Measurements from ENCODE around the gene SPAG6. TPM values are rescaled to one million over a fixed set of nuclear protein-coding genes. Genes with fewer than 3 reads are reported as not detected.

Gene SPAG6
- total and polyA plus RNA-seq, 2 of the 8 experiments (the other 6 are each of a cell fraction or from before 2014, with no cell fraction given): 0.14 TPM; not detected in 1

- CTCF ChIA-PET (ENCODE audit: partially characterized antibody): interaction anchor here (1.1 kb wide), 1 partner anchor 527 kb away, joined by 3 read pairs; no protein-coding TSS in a partner anchor
These were observed 113.2 kb downstream of the SPAG6 start for GRCh38 chr10:22458272-22459038.

More at GRCh38 chr10:22458272-22459038, 113.2 kb downstream of the SPAG6 start:
- FAIRE-seq (no peak), DNase-seq (ENCODE audit: low read depth in 1 of 2, low spot score in 2 of 2) (no peak)
- Histone ChIP-seq H2BK12ac (ENCODE audit: low read depth, low read length) (no peak overlapping the region), H4K20me1 (replicated peaks in 1 of 2; ENCODE audit: control insufficient read depth in 1 of 2, insufficient read depth in 2 of 2, low read length in 2 of 2) (no peaks in the 10 kb centered on the region), H3K23ac (ENCODE audit: insufficient read length) (no peak overlapping the region), H3K4me3 (ENCODE audit: extremely low read depth in 1 of 4, insufficient read depth in 2 of 4, low read depth in 3 of 4, low read length in 4 of 4) (no peak overlapping the region), H3K4me1 (replicated peaks in 1 of 4; ENCODE audit: control insufficient read depth in 3 of 4, insufficient read depth in 4 of 4, low read length in 3 of 4) (no peaks in the 10 kb centered on the region), H3K9ac (replicated peaks in 1 of 4; ENCODE audit: extremely low read depth in 1 of 4, low read depth in 3 of 4, low read length in 3 of 4) (no peak overlapping the region), H3K4ac (replicated peaks; ENCODE audit: insufficient read length, low read depth, low read length) (no peak overlapping the region), H3K27me3 (replicated peaks in 1 of 4; ENCODE audit: control insufficient read depth in 3 of 4, extremely low read depth in 1 of 4, insufficient read depth in 3 of 4, low read length in 3 of 4) (no peaks in the 10 kb centered on the region), H3K79me1 (ENCODE audit: low read depth, low read length) (no peaks in the 10 kb centered on the region), H3K56ac (replicated peaks; ENCODE audit: insufficient read length, low read depth, low read length) (no peak overlapping the region), H3K14ac (ENCODE audit: insufficient read length) (no peak overlapping the region), H2BK20ac (ENCODE audit: low read length) (no peak overlapping the region), H2BK5ac (ENCODE audit: low read depth, low read length) (no peak overlapping the region), H3K9me3 (ENCODE audit: insufficient read depth in 2 of 2, low read depth in 1 of 2, low read length in 1 of 2) (no peaks in the 10 kb centered on the region), H3K79me2 (ENCODE audit: control insufficient read depth in 1 of 2, insufficient read depth in 2 of 2, low read length in 2 of 2) (no peaks in the 10 kb centered on the region), H3K18ac (ENCODE audit: extremely low read depth, low read length) (no peak overlapping the region), H2AK5ac (ENCODE audit: low read depth, low read length) (no peak overlapping the region), H4K5ac (ENCODE audit: insufficient read length, low read depth, low read length) (no peak overlapping the region), H4K91ac (replicated peaks; ENCODE audit: insufficient read length, low read length) (no peak overlapping the region), H4K8ac (ENCODE audit: extremely low read depth, insufficient read depth, low read length) (no peak overlapping the region), H2BK120ac (replicated peaks; ENCODE audit: low read depth, low read length) (no peak overlapping the region), H2AFZ (ENCODE audit: low read length) (no peak overlapping the region), H3K4me2 (ENCODE audit: insufficient read depth in 1 of 2, low read depth in 2 of 2, low read length in 2 of 2) (no peak overlapping the region), H2BK15ac (ENCODE audit: low read length) (no peak overlapping the region), H3K36me3 (ENCODE audit: control insufficient read depth in 2 of 4, insufficient read depth in 4 of 4, low read length in 3 of 4) (no peaks in the 10 kb centered on the region), H3K27ac (ENCODE audit: low read depth, low read length) (no peak overlapping the region), H3K23me2 (ENCODE audit: low read depth, low read length) (no peaks in the 10 kb centered on the region)
- WGBS, 2 experiments (ENCODE audit: extremely low coverage in 1 of 2, insufficient coverage in 1 of 2, insufficient read length in 1 of 2, insufficient replicate concordance in 2 of 2, low coverage in 1 of 2, low lambda C conversion rate in 2 of 2, missing lambda C conversion rate in 1 of 2): 96% methylated on average over 9 of the region's 9 CpGs; no CpG with 5 or more reads in 1 of the 2 experiments
- TF ChIP-seq BRCA1 (IDR thresholded peaks at IDR 0.05; ENCODE audit: low read depth, low read length) (no peak), SIX5 (IDR thresholded peaks at IDR 0.05; ENCODE audit: low read depth, low read length) (no peak), POLR2A (IDR thresholded peaks at IDR 0.05; ENCODE audit: control extremely low read depth in 1 of 2, low read depth in 2 of 2, low read length in 2 of 2) (no peak), RBBP5 (IDR thresholded peaks at IDR 0.05; ENCODE audit: borderline replicate concordance, low read depth, low read length) (no peak)
- POLR2A ChIA-PET (ENCODE audit: partially characterized antibody): interaction anchor here (1.2 kb wide), 1 partner anchor 21 kb away, joined by 4 read pairs; no protein-coding TSS in a partner anchor

Measured in H1 (cell line).